MM.1S (cell line): Measurements from ENCODE around the gene RAC3.

ENCODE experiments used
- DNase-seq: peaks from one replicate; pipeline ENCODE4 v3.0.0-alpha.2; 2015
- H2AFZ ChIP-seq: fragments of 300-600 bp; sonication (generic); 2 replicates; pipeline ENCODE4 v1.6.0; 2016; ENCODE audit warnings: antibody characterized with exemption, low read length
- H3F3A ChIP-seq: fragments of 300-600 bp; sonication (generic); 2 replicates; pipeline ENCODE4 v1.6.1; 2016; ENCODE audit warnings: mild to moderate bottlenecking, antibody characterized with exemption, low read length, moderate library complexity, mixed read lengths; ENCODE audit not compliant: insufficient read depth
- H3K27ac ChIP-seq: fragments of 300-600 bp; sonication (generic); 2 replicates; pipeline ENCODE4 v1.5.1; 2016; ENCODE audit warnings: mild to moderate bottlenecking, low read length
- H3K27me3 ChIP-seq: fragments of 300-600 bp; sonication (generic); replicated peaks from 2 replicates; pipeline ENCODE4 v1.6.0; 2016; ENCODE audit warnings: low read length; ENCODE audit not compliant: insufficient read depth
- H3K36me3 ChIP-seq: fragments of 300-600 bp; sonication (generic); replicated peaks from 2 replicates; pipeline ENCODE4 v1.6.1; 2016; ENCODE audit warnings: mild to moderate bottlenecking, low read length, mixed read lengths; ENCODE audit not compliant: insufficient read depth
- H3K4me1 ChIP-seq: fragments of 300-600 bp; sonication (generic); 2 replicates; pipeline ENCODE4 v1.6.1; 2016; ENCODE audit warnings: low read length, mixed read lengths
- H3K4me2 ChIP-seq: fragments of 300-600 bp; sonication (generic); 2 replicates; pipeline ENCODE4 v1.6.0; 2016; ENCODE audit warnings: low read depth, low read length
- H3K4me3 ChIP-seq: fragments of 300-600 bp; sonication (generic); 2 replicates; pipeline ENCODE4 v1.5.1; 2016; ENCODE audit warnings: low read length, mixed read lengths
- H3K79me2 ChIP-seq: fragments of 300-600 bp; sonication (generic); 2 replicates; pipeline ENCODE4 v1.6.1; 2016; ENCODE audit warnings: mixed run types, low read length, mixed read lengths
- H3K9ac ChIP-seq: fragments of 300-600 bp; sonication (generic); 2 replicates; pipeline ENCODE4 v1.6.1; 2016; ENCODE audit warnings: low read length, mixed read lengths
- H3K9me2 ChIP-seq: fragments of 300-600 bp; sonication (generic); replicated peaks from 2 replicates; pipeline ENCODE4 v1.6.1; 2016; ENCODE audit warnings: mild to moderate bottlenecking, low read length, mixed read lengths; ENCODE audit not compliant: insufficient read depth
- H3K9me3 ChIP-seq: fragments of 300-600 bp; sonication (generic); replicated peaks from 2 replicates; pipeline ENCODE4 v1.6.1; 2016; ENCODE audit warnings: mild to moderate bottlenecking, low read length, mixed read lengths; ENCODE audit not compliant: insufficient read depth
- H4K20me1 ChIP-seq: fragments of 300-600 bp; sonication (generic); 2 replicates; pipeline ENCODE4 v1.6.1; 2016; ENCODE audit warnings: mild to moderate bottlenecking, low read length, moderate library complexity, mixed read lengths; ENCODE audit not compliant: insufficient read depth
- EZH2 ChIP-seq: fragments of 300-600 bp; sonication (generic); optimal IDR thresholded peaks from 2 replicates; pipeline ENCODE3; 2017; ENCODE audit warnings: low read depth, mild to moderate bottlenecking, antibody characterized with exemption, low read length, mixed read lengths
- EZH2phosphoT487 ChIP-seq: fragments of 300-600 bp; sonication (generic); IDR thresholded peaks from 2 replicates; pipeline ENCODE4 v1.6.1; 2018; ENCODE audit warnings: antibody characterized with exemption, low read length
- TF ChIP-seq, protein P1 (sequence below): fragments of 300-600 bp; sonication (generic); IDR thresholded peaks from 2 replicates; pipeline ENCODE4 v1.5.1; 2016; ENCODE audit warnings: antibody characterized with exemption, low read length, mixed read lengths

RAC3 gene

DNA sequence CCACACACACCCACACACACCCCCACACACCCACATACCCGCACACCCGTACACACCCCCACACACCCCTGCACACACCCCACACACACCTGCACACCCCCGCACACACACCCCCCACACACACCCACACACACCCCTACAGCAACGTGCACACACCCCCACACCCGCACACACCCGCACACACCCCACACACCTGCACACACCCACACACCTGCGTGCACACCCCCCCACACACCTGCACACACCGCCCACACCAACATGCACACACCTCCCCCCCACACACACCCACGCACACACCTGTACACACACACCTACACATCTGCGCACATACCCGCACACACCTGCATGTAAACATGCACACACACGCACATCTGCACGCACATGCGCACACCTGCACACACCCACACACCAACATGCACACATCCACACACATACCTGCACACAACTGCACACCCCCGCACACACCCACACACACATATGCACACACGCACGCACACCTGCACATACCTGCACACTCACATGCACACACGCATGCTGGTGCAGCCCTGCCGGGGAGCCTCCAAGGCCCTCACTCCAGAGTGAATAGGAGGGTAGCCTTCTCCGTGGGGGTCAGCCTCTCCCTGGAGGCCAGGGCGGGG lies 46.6 kb upstream of the RAC3 start:
- TF ChIP-seq, protein P1, sequence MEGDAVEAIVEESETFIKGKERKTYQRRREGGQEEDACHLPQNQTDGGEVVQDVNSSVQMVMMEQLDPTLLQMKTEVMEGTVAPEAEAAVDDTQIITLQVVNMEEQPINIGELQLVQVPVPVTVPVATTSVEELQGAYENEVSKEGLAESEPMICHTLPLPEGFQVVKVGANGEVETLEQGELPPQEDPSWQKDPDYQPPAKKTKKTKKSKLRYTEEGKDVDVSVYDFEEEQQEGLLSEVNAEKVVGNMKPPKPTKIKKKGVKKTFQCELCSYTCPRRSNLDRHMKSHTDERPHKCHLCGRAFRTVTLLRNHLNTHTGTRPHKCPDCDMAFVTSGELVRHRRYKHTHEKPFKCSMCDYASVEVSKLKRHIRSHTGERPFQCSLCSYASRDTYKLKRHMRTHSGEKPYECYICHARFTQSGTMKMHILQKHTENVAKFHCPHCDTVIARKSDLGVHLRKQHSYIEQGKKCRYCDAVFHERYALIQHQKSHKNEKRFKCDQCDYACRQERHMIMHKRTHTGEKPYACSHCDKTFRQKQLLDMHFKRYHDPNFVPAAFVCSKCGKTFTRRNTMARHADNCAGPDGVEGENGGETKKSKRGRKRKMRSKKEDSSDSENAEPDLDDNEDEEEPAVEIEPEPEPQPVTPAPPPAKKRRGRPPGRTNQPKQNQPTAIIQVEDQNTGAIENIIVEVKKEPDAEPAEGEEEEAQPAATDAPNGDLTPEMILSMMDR = no peak
- no peak for TF ChIP-seq EZH2phosphoT487
- no peak for TF ChIP-seq EZH2
- Histone ChIP-seq H3K9ac (no peak overlapping the region), H2AFZ (no peak overlapping the region), H3K27ac (no peak overlapping the region), H3K79me2 (no peaks in the 10 kb centered on the region), H3K36me3 (no peaks in the 10 kb centered on the region), H3K27me3 (no peaks in the 10 kb centered on the region), H3K4me2 (no peak overlapping the region), H3K4me3 (no peak overlapping the region), H4K20me1 (no peaks in the 10 kb centered on the region), H3K9me2 (no peaks in the 10 kb centered on the region), H3F3A (peaks cover 8% of the 10 kb centered on the region; the same call in 1 of the 2 replicates), H3K4me1 (peaks cover 8% of the 10 kb centered on the region), H3K9me3 (no peaks in the 10 kb centered on the region)
- DNase-seq = no peak

DNA sequence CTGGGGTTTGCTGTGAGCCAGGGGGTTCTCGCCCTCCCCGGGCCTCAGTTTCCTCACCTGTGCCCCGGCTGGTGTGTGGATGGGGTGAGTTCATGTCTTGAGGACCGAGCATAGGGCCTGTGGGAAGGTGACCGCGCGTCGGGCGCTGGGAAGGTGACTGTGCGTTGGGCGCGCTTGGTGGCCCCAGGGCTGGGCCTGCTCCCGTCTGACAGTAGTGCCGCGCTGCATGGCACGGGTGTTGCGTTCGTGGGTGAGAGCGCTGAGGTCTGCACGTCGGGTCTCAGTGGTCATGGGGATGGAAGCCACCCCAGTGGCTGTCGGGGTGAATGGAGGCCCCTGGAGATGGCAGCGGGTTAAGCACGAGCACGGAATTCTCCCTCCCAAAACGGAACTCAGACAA lies 44.9 kb upstream of the RAC3 start:
- Histone ChIP-seq H3K9ac (no peak overlapping the region), H3K4me2 (no peak overlapping the region), H4K20me1 (no peaks in the 10 kb centered on the region), H2AFZ (no peak overlapping the region), H3K9me2 (no peaks in the 10 kb centered on the region), H3K9me3 (no peaks in the 10 kb centered on the region), H3K79me2 (no peaks in the 10 kb centered on the region), H3F3A (no peaks in the 10 kb centered on the region), H3K27me3 (no peaks in the 10 kb centered on the region), H3K4me1 (no peaks in the 10 kb centered on the region), H3K36me3 (no peaks in the 10 kb centered on the region), H3K27ac (no peak overlapping the region), H3K4me3 (no peak overlapping the region)
- TF ChIP-seq EZH2 (no peak), EZH2phosphoT487 (no peak)
- TF ChIP-seq, protein P1 = no peak
- no peak for DNase-seq

DNA sequence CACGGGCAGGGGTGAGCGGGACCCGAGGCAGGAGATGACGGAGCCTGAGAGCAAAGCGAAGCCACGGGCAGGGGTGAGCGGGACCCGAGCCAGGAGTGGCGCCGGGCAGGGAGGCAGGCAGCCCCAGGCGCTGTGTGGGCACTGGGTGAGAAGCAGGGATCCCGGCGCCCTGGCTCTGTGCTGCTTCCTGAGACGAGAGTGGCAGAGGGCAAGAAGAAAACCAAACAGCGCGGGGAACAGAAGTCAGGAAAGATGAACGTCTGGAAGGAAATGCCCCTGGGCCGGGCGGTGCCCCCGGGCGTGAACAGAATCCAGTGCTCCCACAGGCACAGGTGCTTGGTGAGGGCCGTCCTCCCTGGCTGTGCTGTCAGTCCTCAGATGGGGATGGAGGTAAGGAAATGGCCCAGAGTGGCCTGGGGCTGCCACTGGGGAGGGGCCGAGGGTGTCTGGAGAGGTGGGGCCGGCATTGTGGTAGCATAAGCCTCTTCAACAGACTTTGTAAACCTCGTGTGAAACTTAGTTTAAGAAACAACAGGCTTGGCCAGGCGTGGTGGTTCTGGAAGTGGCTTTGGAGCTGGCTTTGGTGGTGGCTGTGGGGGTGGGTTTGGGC lies 44.2 kb upstream of the RAC3 start:
- no peaks in the 10 kb centered on the region for H4K20me1 ChIP-seq
- no peaks in the 10 kb centered on the region for H3K9me3 ChIP-seq
- no peaks in the 10 kb centered on the region for H3F3A ChIP-seq
- no peak overlapping the region for H3K4me2 ChIP-seq
- H3K9ac ChIP-seq = no peak overlapping the region
- TF ChIP-seq, protein P1 = no peak
- TF ChIP-seq EZH2phosphoT487 (no peak), EZH2 (no peak)
- DNase-seq = no peak
- no peak overlapping the region for H3K27ac ChIP-seq
- H3K79me2 ChIP-seq = no peaks in the 10 kb centered on the region
- H3K9me2 ChIP-seq = no peaks in the 10 kb centered on the region
- no peaks in the 10 kb centered on the region for H3K36me3 ChIP-seq
- H2AFZ ChIP-seq = no peak overlapping the region
- H3K4me3 ChIP-seq = no peak overlapping the region
- no peaks in the 10 kb centered on the region for H3K27me3 ChIP-seq
- H3K4me1 ChIP-seq = no peaks in the 10 kb centered on the region
